Fibroblast of villous mesenchyme (primary cell): ENCODE data around the gene SERF2. TPM values are rescaled to one million over a fixed set of nuclear protein-coding genes. Genes with fewer than 3 reads are reported as not detected.
A peak's percentile ranks its signal among the peaks of the same experiment; 100 is the strongest.

Experiments
- DNase-seq: peaks from one replicate; pipeline ENCODE4 v3.0.0-alpha.2; 2010; ENCODE audit warnings: low read depth
- H3K4me3 ChIP-seq: 2 replicates; pipeline ENCODE4 v1.5.1; 2011; ENCODE audit warnings: low read depth, mild to moderate bottlenecking, low read length
- CTCF ChIP-seq: IDR thresholded peaks from 2 replicates; pipeline ENCODE4 v1.5.1; 2012; ENCODE audit warnings: low read depth, mild to moderate bottlenecking, low read length; ENCODE audit not compliant: insufficient read depth
- total RNA-seq: library from RNA; depleted of rRNA; stranded (reverse); fragments of >200 nt; gene quantifications from 2 replicates; pipeline ENCODE4 v1.2.3, GENCODE V29; 2012

SERF2 gene
- total RNA-seq, 1 donor: 255 TPM

GRCh38 chr15:43793647-43794046 is 1.5 kb downstream of the SERF2 start:
- no peak for DNase-seq
- TF ChIP-seq CTCF: no peak
- peak overlapping the region; percentile 94 for H3K4me3 ChIP-seq

- no peak for DNase-seq
- no peak for TF ChIP-seq CTCF
- peak overlapping the region; percentile 94 for H3K4me3 ChIP-seq
These were observed 2.3 kb downstream of the SERF2 start for GRCh38 chr15:43794269-43795037.

GRCh38 chr15:43795197-43795596 is 3.1 kb downstream of the SERF2 start:
- TF ChIP-seq CTCF: no peak
- no peak overlapping the region for H3K4me3 ChIP-seq
- no peak for DNase-seq

- DNase-seq: no peak
- no peak overlapping the region for H3K4me3 ChIP-seq
- no peak for TF ChIP-seq CTCF
These were observed 3.9 kb downstream of the SERF2 start for GRCh38 chr15:43795997-43796396.

- H3K4me3 ChIP-seq: no peak overlapping the region
- no peak for TF ChIP-seq CTCF
- DNase-seq: no peak
These were observed 4.4 kb downstream of the SERF2 start for GRCh38 chr15:43796566-43796965.

GRCh38 chr15:43799209-43799944 is 7.3 kb downstream of the SERF2 start:
- H3K4me3 ChIP-seq: no peak overlapping the region
- no peak for DNase-seq
- no peak for TF ChIP-seq CTCF
